ENCODE data around the gene IVD.

- TF ChIP-seq EZH2 (IDR thresholded peaks at IDR 0.05; ENCODE audit: borderline replicate concordance, low read length) (no peak), CTCF (conservative IDR thresholded peaks at IDR 0.05 in 1 of 2, IDR thresholded peaks at IDR 0.05 in 1 of 2; ENCODE audit: extremely low read depth in 1 of 2, insufficient read depth in 1 of 2, low read depth in 1 of 2, low read length in 2 of 2) (no peak)
These were observed 36.7 kb upstream of the IVD start for GRCh38 chr15:40368719-40369473.
